Activated naive CD4-positive, alpha-beta T cell treated with anti-CD3 and anti-CD28 coated beads, Interleukin-2, amount 50 U/mL, for 24 hours (primary cell): ENCODE measurements around the gene ZNHIT2.
"Not testable (repeated sequence)": the region's sequence is repeated elsewhere in the genome, so short reads cannot be mapped to it uniquely, and the experiment has no call there.

Experiments used
- H3K27ac Mint-ChIP-seq: one replicate; pipeline ENCODE4 v1.8.0; 2021; ENCODE audit warnings: mild to moderate bottlenecking, mixed read lengths
- H3K27me3 Mint-ChIP-seq: one replicate; pipeline ENCODE4 v1.8.0; 2021; ENCODE audit warnings: mixed read lengths
- H3K36me3 Mint-ChIP-seq: one replicate; pipeline ENCODE4 v1.8.0; 2021; ENCODE audit warnings: mixed read lengths
- H3K4me1 Mint-ChIP-seq: one replicate; pipeline ENCODE4 v1.8.0; 2021; ENCODE audit warnings: mixed read lengths
- H3K4me3 Mint-ChIP-seq: one replicate; pipeline ENCODE4 v1.8.0; 2021; ENCODE audit warnings: mild to moderate bottlenecking, mixed read lengths
- H3K9me3 Mint-ChIP-seq: one replicate; pipeline ENCODE4 v1.8.0; 2021; ENCODE audit warnings: mixed read lengths

The ZNHIT2 gene

GRCh38 chr11:65128182-65129145 lies 11.0 kb upstream of the ZNHIT2 start:
- no peak overlapping the region for H3K4me3 Mint-ChIP-seq
- H3K27me3 Mint-ChIP-seq, result no peaks in the 10 kb centered on the region
- no peaks in the 10 kb centered on the region for H3K9me3 Mint-ChIP-seq
- peaks cover 19% of the 10 kb centered on the region for H3K4me1 Mint-ChIP-seq
- H3K36me3 Mint-ChIP-seq, result peaks cover 7% of the 10 kb centered on the region
- no peak overlapping the region for H3K27ac Mint-ChIP-seq

- peaks cover 7% of the 10 kb centered on the region for H3K36me3 Mint-ChIP-seq
These were observed 10.1 kb upstream of the ZNHIT2 start for GRCh38 chr11:65127473-65128181.

GRCh38 chr11:65126624-65127274 lies 9.2 kb upstream of the ZNHIT2 start:
- Mint-ChIP-seq H3K4me1 (peaks cover 21% of the 10 kb centered on the region), H3K27me3 (no peaks in the 10 kb centered on the region), H3K9me3 (no peaks in the 10 kb centered on the region), H3K4me3 (no peak overlapping the region), H3K36me3 (peaks cover 13% of the 10 kb centered on the region), H3K27ac (no peak overlapping the region)

More at GRCh38 chr11:65127473-65128181, 10.1 kb upstream of the ZNHIT2 start:
- H3K27me3 Mint-ChIP-seq, result no peaks in the 10 kb centered on the region
- H3K4me1 Mint-ChIP-seq, result peaks cover 17% of the 10 kb centered on the region
- H3K27ac Mint-ChIP-seq, result no peak overlapping the region
- no peaks in the 10 kb centered on the region for H3K9me3 Mint-ChIP-seq
- no peak overlapping the region for H3K4me3 Mint-ChIP-seq

GRCh38 chr11:65125197-65126056 lies 7.9 kb upstream of the ZNHIT2 start:
- Mint-ChIP-seq H3K9me3 (no peaks in the 10 kb centered on the region), H3K36me3 (peaks cover 19% of the 10 kb centered on the region), H3K27me3 (no peaks in the 10 kb centered on the region), H3K4me1 (peaks cover 29% of the 10 kb centered on the region), H3K4me3 (no peak overlapping the region), H3K27ac (no peak overlapping the region)

- Mint-ChIP-seq H3K4me1 (peaks cover 37% of the 10 kb centered on the region), H3K4me3 (peak overlapping the region; percentile 63), H3K9me3 (no peaks in the 10 kb centered on the region), H3K27me3 (no peaks in the 10 kb centered on the region), H3K36me3 (peaks cover 20% of the 10 kb centered on the region), H3K27ac (no peak overlapping the region)
These were observed 7.1 kb upstream of the ZNHIT2 start for GRCh38 chr11:65124480-65125196.

GRCh38 chr11:65121865-65122696 lies 4.6 kb upstream of the ZNHIT2 start, which contains the start of the genes FAU and MRPL49:
Gene FAU, minus strand, starts transcription at chr11:65122134. Its CDS starts 321 bp downstream, at chr11:65121813.
Gene MRPL49, plus strand, starts transcription at chr11:65122321. Its CDS starts 26 bp downstream, at chr11:65122347.
- peak within 1 kb of the TSS; percentile 100 for H3K4me3 Mint-ChIP-seq
- H3K36me3 Mint-ChIP-seq, result peaks cover 28% of the 10 kb centered on the region
- H3K4me1 Mint-ChIP-seq, result peaks cover 51% of the 10 kb centered on the region
- no peaks in the 10 kb centered on the region for H3K9me3 Mint-ChIP-seq
- peak within 1 kb of the TSS; percentile 99 for H3K27ac Mint-ChIP-seq
- no peaks in the 10 kb centered on the region for H3K27me3 Mint-ChIP-seq

GRCh38 chr11:65121447-65121864 lies 4.0 kb upstream of the ZNHIT2 start:
- Mint-ChIP-seq H3K36me3 (peaks cover 27% of the 10 kb centered on the region), H3K4me1 (peaks cover 51% of the 10 kb centered on the region), H3K27me3 (no peaks in the 10 kb centered on the region), H3K4me3 (peak overlapping the region; percentile 100), H3K27ac (peak overlapping the region; percentile 99), H3K9me3 (no peaks in the 10 kb centered on the region)

- peak overlapping the region; percentile 100 for H3K4me3 Mint-ChIP-seq
- H3K9me3 Mint-ChIP-seq, result no peaks in the 10 kb centered on the region
- H3K4me1 Mint-ChIP-seq, result peaks cover 53% of the 10 kb centered on the region
- H3K27me3 Mint-ChIP-seq, result no peaks in the 10 kb centered on the region
- H3K36me3 Mint-ChIP-seq, result peaks cover 27% of the 10 kb centered on the region
- peak overlapping the region; percentile 99 for H3K27ac Mint-ChIP-seq
These were observed 3.3 kb upstream of the ZNHIT2 start for GRCh38 chr11:65120831-65121230.

GRCh38 chr11:65119670-65119995 lies 2.1 kb upstream of the ZNHIT2 start:
- Mint-ChIP-seq H3K27me3 (no peaks in the 10 kb centered on the region), H3K27ac (peak overlapping the region; percentile 62), H3K36me3 (peaks cover 27% of the 10 kb centered on the region), H3K4me1 (peaks cover 59% of the 10 kb centered on the region), H3K9me3 (no peaks in the 10 kb centered on the region), H3K4me3 (peak overlapping the region; percentile 100)

- Mint-ChIP-seq H3K36me3 (peaks cover 27% of the 10 kb centered on the region), H3K27ac (peak overlapping the region; percentile 89), H3K4me3 (peak overlapping the region; percentile 100), H3K4me1 (peaks cover 58% of the 10 kb centered on the region)
- H3K27me3 Mint-ChIP-seq, H3K9me3 Mint-ChIP-seq: not testable (repeated sequence)
These were observed 1.6 kb upstream of the ZNHIT2 start for GRCh38 chr11:65118891-65119669.

GRCh38 chr11:65118097-65118837 lies 766 bp upstream of the ZNHIT2 start:
- Mint-ChIP-seq H3K9me3 (no peaks in the 10 kb centered on the region), H3K36me3 (peaks cover 28% of the 10 kb centered on the region), H3K27me3 (no peaks in the 10 kb centered on the region), H3K4me1 (peaks cover 63% of the 10 kb centered on the region), H3K27ac (peak overlapping the region; percentile 90), H3K4me3 (peak overlapping the region; percentile 91)

- Mint-ChIP-seq H3K27ac (peak overlapping the region; percentile 96), H3K4me1 (peaks cover 57% of the 10 kb centered on the region), H3K27me3 (no peaks in the 10 kb centered on the region), H3K9me3 (no peaks in the 10 kb centered on the region), H3K4me3 (peak overlapping the region; percentile 91), H3K36me3 (peaks cover 20% of the 10 kb centered on the region)
These were observed 913 bp downstream of the ZNHIT2 start for GRCh38 chr11:65116370-65117205.
